ENCODE results near the gene NRSN1. TPM values are rescaled to one million over a fixed set of nuclear protein-coding genes. Genes with fewer than 3 reads are reported as not detected.

Gene NRSN1
- total and polyA plus RNA-seq, 2 of the 13 experiments (the other 11 are each of a cell fraction or from before 2014, with no cell fraction given), result not detected

DNA sequence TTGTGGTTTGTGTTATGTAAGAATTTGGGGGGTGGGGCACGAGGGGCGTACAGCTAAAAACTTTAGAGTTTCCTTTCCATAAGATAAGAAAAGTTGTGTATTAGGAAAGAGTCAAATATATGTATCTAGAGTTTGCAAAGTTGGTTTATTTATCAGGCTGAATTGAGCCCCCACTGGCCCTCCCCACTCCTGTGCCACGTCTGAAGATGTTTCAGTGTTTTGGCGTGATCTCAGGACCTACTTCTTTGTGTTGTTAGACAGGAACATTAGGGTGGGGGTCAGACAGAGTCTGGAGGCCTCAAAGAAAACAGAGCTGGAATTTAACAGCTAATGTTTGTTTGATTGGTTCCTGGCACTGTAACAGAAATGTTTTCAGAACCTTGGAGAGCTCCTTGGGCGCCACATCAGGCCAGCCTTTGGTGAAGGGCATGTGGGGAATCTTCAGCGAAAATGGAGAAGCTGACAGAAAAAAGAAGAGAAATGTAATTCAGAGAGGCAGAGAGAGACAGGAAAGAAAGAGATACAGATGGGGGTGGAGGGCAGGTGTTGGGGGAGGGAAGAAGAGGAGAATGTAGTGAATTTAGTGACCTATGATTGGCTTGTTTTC, 674 bp downstream of the NRSN1 start (continued):
- TF ChIP-seq THAP11 (CRISPR knock-in tag; IDR thresholded peaks at IDR 0.05), result peak; percentile 71
- TF ChIP-seq, protein P1, sequence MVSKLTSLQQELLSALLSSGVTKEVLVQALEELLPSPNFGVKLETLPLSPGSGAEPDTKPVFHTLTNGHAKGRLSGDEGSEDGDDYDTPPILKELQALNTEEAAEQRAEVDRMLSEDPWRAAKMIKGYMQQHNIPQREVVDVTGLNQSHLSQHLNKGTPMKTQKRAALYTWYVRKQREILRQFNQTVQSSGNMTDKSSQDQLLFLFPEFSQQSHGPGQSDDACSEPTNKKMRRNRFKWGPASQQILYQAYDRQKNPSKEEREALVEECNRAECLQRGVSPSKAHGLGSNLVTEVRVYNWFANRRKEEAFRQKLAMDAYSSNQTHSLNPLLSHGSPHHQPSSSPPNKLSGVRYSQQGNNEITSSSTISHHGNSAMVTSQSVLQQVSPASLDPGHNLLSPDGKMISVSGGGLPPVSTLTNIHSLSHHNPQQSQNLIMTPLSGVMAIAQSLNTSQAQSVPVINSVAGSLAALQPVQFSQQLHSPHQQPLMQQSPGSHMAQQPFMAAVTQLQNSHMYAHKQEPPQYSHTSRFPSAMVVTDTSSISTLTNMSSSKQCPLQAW (CRISPR knock-in tag; IDR thresholded peaks at IDR 0.05), result no peak
- TF ChIP-seq POLR2AphosphoS5 (IDR thresholded peaks at IDR 0.05; ENCODE audit: low read depth, low read length), result no peak
- peak; percentile 76 for TF ChIP-seq RARA (CRISPR knock-in tag; IDR thresholded peaks at IDR 0.05)
- peak; percentile 54; the same call in 1 of the 2 replicates for TF ChIP-seq FOXC1 (CRISPR knock-in tag; IDR thresholded peaks at IDR 0.05; ENCODE audit: borderline replicate concordance)
- peak; percentile 98 for TF ChIP-seq BRCA1 (CRISPR knock-in tag; IDR thresholded peaks at IDR 0.05)
- no peak for TF ChIP-seq NFKB2 (CRISPR knock-in tag; IDR thresholded peaks at IDR 0.05; ENCODE audit: borderline replicate concordance)
- TF ChIP-seq CHD4 (IDR thresholded peaks at IDR 0.05; ENCODE audit: borderline replicate concordance, low read length), result no peak
- TF ChIP-seq STAG1 (CRISPR knock-in tag; IDR thresholded peaks at IDR 0.05), result peak; percentile 10; the same call in 1 of the 2 replicates
- TF ChIP-seq ELF1 (CRISPR knock-in tag; IDR thresholded peaks at IDR 0.05), result peak; percentile 50; the same call in 1 of the 2 replicates
- peak; percentile 85; the same call in 1 of the 2 replicates for TF ChIP-seq MTF1 (CRISPR knock-in tag; IDR thresholded peaks at IDR 0.05)
- peak; percentile 87 for TF ChIP-seq SALL1 (CRISPR knock-in tag; IDR thresholded peaks at IDR 0.05)
- TF ChIP-seq, protein P2, sequence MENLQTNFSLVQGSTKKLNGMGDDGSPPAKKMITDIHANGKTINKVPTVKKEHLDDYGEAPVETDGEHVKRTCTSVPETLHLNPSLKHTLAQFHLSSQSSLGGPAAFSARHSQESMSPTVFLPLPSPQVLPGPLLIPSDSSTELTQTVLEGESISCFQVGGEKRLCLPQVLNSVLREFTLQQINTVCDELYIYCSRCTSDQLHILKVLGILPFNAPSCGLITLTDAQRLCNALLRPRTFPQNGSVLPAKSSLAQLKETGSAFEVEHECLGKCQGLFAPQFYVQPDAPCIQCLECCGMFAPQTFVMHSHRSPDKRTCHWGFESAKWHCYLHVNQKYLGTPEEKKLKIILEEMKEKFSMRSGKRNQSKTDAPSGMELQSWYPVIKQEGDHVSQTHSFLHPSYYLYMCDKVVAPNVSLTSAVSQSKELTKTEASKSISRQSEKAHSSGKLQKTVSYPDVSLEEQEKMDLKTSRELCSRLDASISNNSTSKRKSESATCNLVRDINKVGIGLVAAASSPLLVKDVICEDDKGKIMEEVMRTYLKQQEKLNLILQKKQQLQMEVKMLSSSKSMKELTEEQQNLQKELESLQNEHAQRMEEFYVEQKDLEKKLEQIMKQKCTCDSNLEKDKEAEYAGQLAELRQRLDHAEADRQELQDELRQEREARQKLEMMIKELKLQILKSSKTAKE (CRISPR knock-in tag; IDR thresholded peaks at IDR 0.05; ENCODE audit: borderline replicate concordance), result peak; percentile 45; the same call in 1 of the 2 replicates
- TF ChIP-seq JDP2 (CRISPR knock-in tag; IDR thresholded peaks at IDR 0.05; ENCODE audit: borderline replicate concordance), result peak; percentile 65; the same call in 1 of the 2 replicates
- peak; percentile 81 for TF ChIP-seq KDM4B (CRISPR knock-in tag; IDR thresholded peaks at IDR 0.05)
- TF ChIP-seq, protein P3, sequence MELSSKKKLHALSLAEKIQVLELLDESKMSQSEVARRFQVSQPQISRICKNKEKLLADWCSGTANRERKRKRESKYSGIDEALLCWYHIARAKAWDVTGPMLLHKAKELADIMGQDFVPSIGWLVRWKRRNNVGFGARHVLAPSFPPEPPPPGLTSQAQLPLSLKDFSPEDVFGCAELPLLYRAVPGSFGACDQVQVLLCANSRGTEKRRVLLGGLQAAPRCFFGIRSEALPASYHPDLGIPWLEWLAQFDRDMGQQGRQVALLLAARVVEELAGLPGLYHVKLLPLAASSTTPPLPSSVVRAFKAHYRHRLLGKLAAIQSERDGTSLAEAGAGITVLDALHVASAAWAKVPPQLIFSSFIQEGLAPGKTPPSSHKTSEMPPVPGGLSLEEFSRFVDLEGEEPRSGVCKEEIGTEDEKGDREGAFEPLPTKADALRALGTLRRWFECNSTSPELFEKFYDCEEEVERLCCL (CRISPR knock-in tag; IDR thresholded peaks at IDR 0.05; ENCODE audit: borderline replicate concordance), result peak; percentile 82; the same call in 1 of the 2 replicates
- no peak for TF ChIP-seq MAFF (IDR thresholded peaks at IDR 0.05; ENCODE audit: low read depth, low read length)
- peak; percentile 99 for TF ChIP-seq ZNF232 (CRISPR knock-in tag; IDR thresholded peaks at IDR 0.05; ENCODE audit: borderline replicate concordance)
- TF ChIP-seq, protein P4, sequence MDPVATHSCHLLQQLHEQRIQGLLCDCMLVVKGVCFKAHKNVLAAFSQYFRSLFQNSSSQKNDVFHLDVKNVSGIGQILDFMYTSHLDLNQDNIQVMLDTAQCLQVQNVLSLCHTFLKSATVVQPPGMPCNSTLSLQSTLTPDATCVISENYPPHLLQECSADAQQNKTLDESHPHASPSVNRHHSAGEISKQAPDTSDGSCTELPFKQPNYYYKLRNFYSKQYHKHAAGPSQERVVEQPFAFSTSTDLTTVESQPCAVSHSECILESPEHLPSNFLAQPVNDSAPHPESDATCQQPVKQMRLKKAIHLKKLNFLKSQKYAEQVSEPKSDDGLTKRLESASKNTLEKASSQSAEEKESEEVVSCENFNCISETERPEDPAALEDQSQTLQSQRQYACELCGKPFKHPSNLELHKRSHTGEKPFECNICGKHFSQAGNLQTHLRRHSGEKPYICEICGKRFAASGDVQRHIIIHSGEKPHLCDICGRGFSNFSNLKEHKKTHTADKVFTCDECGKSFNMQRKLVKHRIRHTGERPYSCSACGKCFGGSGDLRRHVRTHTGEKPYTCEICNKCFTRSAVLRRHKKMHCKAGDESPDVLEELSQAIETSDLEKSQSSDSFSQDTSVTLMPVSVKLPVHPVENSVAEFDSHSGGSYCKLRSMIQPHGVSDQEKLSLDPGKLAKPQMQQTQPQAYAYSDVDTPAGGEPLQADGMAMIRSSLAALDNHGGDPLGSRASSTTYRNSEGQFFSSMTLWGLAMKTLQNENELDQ (CRISPR knock-in tag; IDR thresholded peaks at IDR 0.05; ENCODE audit: borderline replicate concordance), result peak; percentile 79; the same call in 1 of the 2 replicates
- no peak for TF ChIP-seq ZNF737 (CRISPR knock-in tag; IDR thresholded peaks at IDR 0.05; ENCODE audit: borderline replicate concordance)
- no peak for TF ChIP-seq ZNF292 (CRISPR knock-in tag; IDR thresholded peaks at IDR 0.05; ENCODE audit: borderline replicate concordance, low read depth)
